MCF 10A (cell line): ENCODE data around the gene TAAR6. TPM values are rescaled to one million over a fixed set of nuclear protein-coding genes. Genes with fewer than 3 reads are reported as not detected.
"Not testable (repeated sequence)": the region's sequence is repeated elsewhere in the genome, so short reads cannot be mapped to it uniquely, and the experiment has no call there.

Source experiments
- BruUV-seq: library from RNA; stranded (reverse); fragments of 400-500 nt; replicated peaks from 2 replicates; lab custom pipeline; 2021; lab: Mats Ljungman, UMichigan
- CTCF ChIA-PET: fragments of 300-600 bp; sonication (Branson Sonifier 250); formaldehyde crosslinking; extraction: SDS; loops from one replicate; lab custom pipeline; 2021; ENCODE audit warnings: antibody characterized with exemption, inconsistent platforms; lab: Yijun Ruan, JAX
- POLR2A ChIA-PET: fragments of 300-600, 350-650 bp; sonication (Branson Sonifier 250); formaldehyde crosslinking; extraction: SDS; loops from one replicate; lab custom pipeline; 2020; ENCODE audit warnings: antibody characterized with exemption, inconsistent platforms; lab: Yijun Ruan, JAX
- DNase-seq: peaks from one replicate; pipeline ENCODE4 v3.0.0-alpha.2; 2018; ENCODE audit not compliant: unreplicated experiment
- H3K27ac Mint-ChIP-seq: one replicate; pipeline ENCODE4 v1.8.0; 2022; ENCODE audit warnings: mild to moderate bottlenecking, low read depth, mixed read lengths; ENCODE audit not compliant: unreplicated experiment
- H3K27me3 Mint-ChIP-seq: one replicate; pipeline ENCODE4 v1.8.0; 2022; ENCODE audit warnings: mixed read lengths; ENCODE audit not compliant: insufficient read depth, unreplicated experiment
- H3K36me3 Mint-ChIP-seq: one replicate; pipeline ENCODE4 v1.8.0; 2022; ENCODE audit warnings: mild to moderate bottlenecking, moderate library complexity, mixed read lengths; ENCODE audit not compliant: insufficient read depth, unreplicated experiment
- H3K4me1 Mint-ChIP-seq: one replicate; pipeline ENCODE4 v1.8.0; 2022; ENCODE audit warnings: mixed read lengths; ENCODE audit not compliant: insufficient read depth, unreplicated experiment
- H3K4me3 Mint-ChIP-seq: one replicate; pipeline ENCODE4 v1.8.0; 2022; ENCODE audit warnings: mild to moderate bottlenecking, moderate library complexity, mixed read lengths; ENCODE audit not compliant: unreplicated experiment
- H3K9me3 Mint-ChIP-seq: one replicate; pipeline ENCODE4 v1.8.0; 2022; ENCODE audit warnings: mixed read lengths; ENCODE audit not compliant: unreplicated experiment
- CTCF ChIP-seq: fragments of 200-600 bp; IDR thresholded peaks from one replicate; pipeline ENCODE4 v1.8.0; 2022; ENCODE audit warnings: antibody characterized with exemption, mild to moderate bottlenecking; ENCODE audit not compliant: unreplicated experiment
- intact Hi-C: fragments of 100-400 bp; cut with micrococcal nuclease; formaldehyde crosslinking; loops from 2 replicates; pipeline ENCODE4 v1.14.1; 2022
- total RNA-seq: library from RNA; stranded (reverse); gene quantifications from 2 replicates; pipeline ENCODE4 v1.2.3, GENCODE V29; 2022

The TAAR6 gene
- total RNA-seq, 1 experiment from 2014 or later, result not detected

GRCh38 chr6:132551214-132551613 is 18.9 kb upstream of the TAAR6 start:
- no peak overlapping the region for H3K4me3 Mint-ChIP-seq
- no peak for DNase-seq
- no peaks in the 10 kb centered on the region for H3K36me3 Mint-ChIP-seq
- no peaks in the 10 kb centered on the region for H3K9me3 Mint-ChIP-seq
- CTCF ChIA-PET, result interaction anchor here (0.5 to 0.6 kb wide), 3 partner anchors 23 to 68 kb away, joined by 3 to 4 read pairs (median 3); no protein-coding TSS in a partner anchor
- no TSS peak for BruUV-seq
- no peak overlapping the region for H3K27ac Mint-ChIP-seq
- TF ChIP-seq CTCF, result no peak
- no peaks in the 10 kb centered on the region for H3K4me1 Mint-ChIP-seq
- intact Hi-C loops, result no loop called here
- POLR2A ChIA-PET, result no interaction called here
- peaks cover 99% of the 10 kb centered on the region for H3K27me3 Mint-ChIP-seq

- peaks cover 99% of the 10 kb centered on the region for H3K27me3 Mint-ChIP-seq
These were observed 17.8 kb upstream of the TAAR6 start, which contains the start of gene TAAR8 for GRCh38 chr6:132552372-132552771. Gene TAAR8 (plus strand): TSS chr6:132552672. CDS start chr6:132552693, 21 bp downstream.

GRCh38 chr6:132560087-132560486 is 10.0 kb upstream of the TAAR6 start:
- H3K4me1 Mint-ChIP-seq, POLR2A ChIA-PET, intact Hi-C loops, BruUV-seq, DNase-seq, H3K9me3 Mint-ChIP-seq, H3K4me3 Mint-ChIP-seq, H3K27ac Mint-ChIP-seq, H3K36me3 Mint-ChIP-seq: not testable (repeated sequence)
- CTCF ChIA-PET, result interaction anchor here (0.7 kb wide), 1 partner anchor 8 kb away, joined by 4 read pairs; no protein-coding TSS in a partner anchor
- H3K27me3 Mint-ChIP-seq, result peaks cover 89% of the 10 kb centered on the region

More at GRCh38 chr6:132552372-132552771, 17.8 kb upstream of the TAAR6 start, which contains the start of gene TAAR8:
- TF ChIP-seq CTCF, result no peak
- Mint-ChIP-seq H3K36me3 (no peaks in the 10 kb centered on the region), H3K9me3 (no peaks in the 10 kb centered on the region), H3K27ac (no peak within 1 kb of the TSS), H3K4me3 (no peak within 1 kb of the TSS), H3K4me1 (no peaks in the 10 kb centered on the region)
- BruUV-seq, result no TSS peak
- POLR2A ChIA-PET, result no interaction called here
- CTCF ChIA-PET, result no interaction called here
- intact Hi-C loops, result no loop called here
- no peak for DNase-seq

- H3K4me1 Mint-ChIP-seq, result no peaks in the 10 kb centered on the region
- BruUV-seq, result no TSS peak
- intact Hi-C loops, result no loop called here
- no peaks in the 10 kb centered on the region for H3K9me3 Mint-ChIP-seq
- TF ChIP-seq CTCF, result no peak
- H3K4me3 Mint-ChIP-seq, result no peak overlapping the region
- no peaks in the 10 kb centered on the region for H3K36me3 Mint-ChIP-seq
- POLR2A ChIA-PET, result interaction anchor here (0.6 kb wide), 1 partner anchor 13 kb away, joined by 3 read pairs; no protein-coding TSS in a partner anchor
- peaks cover 100% of the 10 kb centered on the region for H3K27me3 Mint-ChIP-seq
- DNase-seq, result no peak
- H3K27ac Mint-ChIP-seq, result no peak overlapping the region
- CTCF ChIA-PET, result no interaction called here
These were observed 3.7 kb upstream of the TAAR6 start for GRCh38 chr6:132566404-132566803.

- Mint-ChIP-seq H3K27ac (no peak overlapping the region), H3K9me3 (no peaks in the 10 kb centered on the region), H3K36me3 (no peaks in the 10 kb centered on the region), H3K4me1 (no peaks in the 10 kb centered on the region), H3K4me3 (no peak overlapping the region), H3K27me3 (peaks cover 100% of the 10 kb centered on the region)
- ChIA-PET CTCF (no interaction called here), POLR2A (no interaction called here)
- intact Hi-C loops, result no loop called here
- TF ChIP-seq CTCF, result no peak
- BruUV-seq, result no TSS peak
- DNase-seq, result no peak
These were observed 2.6 kb upstream of the TAAR6 start for GRCh38 chr6:132567566-132567965.
